GM19193 (cell line): Measurements from ENCODE around the gene SLC5A1.

Experiments
- POLR2A ChIP-seq: IDR thresholded peaks from 4 replicates; pipeline ENCODE4 v1.6.1; 2011; ENCODE audit not compliant: insufficient read depth, insufficient read length; ENCODE audit errors: extremely low read depth

SLC5A1 gene

DNA sequence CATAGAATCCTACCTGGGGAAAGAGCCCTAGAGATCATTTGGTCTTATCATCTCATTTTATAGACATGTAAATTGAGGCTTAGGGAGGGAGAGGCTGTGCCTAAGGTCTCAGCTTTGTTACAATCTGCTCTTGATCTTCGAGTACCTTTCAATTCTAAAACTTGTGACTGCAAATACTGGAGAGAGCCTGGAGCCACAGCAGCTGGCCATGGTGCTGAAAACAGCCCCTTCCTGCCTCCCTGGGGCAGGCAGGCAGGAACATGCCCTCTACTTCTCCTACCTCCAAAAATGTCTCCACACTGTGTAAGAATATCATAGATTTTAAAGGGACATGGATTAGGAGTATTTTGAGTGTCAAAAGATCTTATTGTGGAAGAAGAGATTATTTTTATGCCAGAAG, 63.9 kb downstream of the SLC5A1 start:
- no peak for TF ChIP-seq POLR2A

- TF ChIP-seq POLR2A = no peak
These were observed 69.3 kb downstream of the SLC5A1 start for GRCh38 chr22:32112380-32112779.

GRCh38 chr22:32119568-32120235, 76.6 kb downstream of the SLC5A1 start:
- no peak for TF ChIP-seq POLR2A

GRCh38 chr22:32120603-32121002, 77.5 kb downstream of the SLC5A1 start:
- TF ChIP-seq POLR2A = no peak

DNA sequence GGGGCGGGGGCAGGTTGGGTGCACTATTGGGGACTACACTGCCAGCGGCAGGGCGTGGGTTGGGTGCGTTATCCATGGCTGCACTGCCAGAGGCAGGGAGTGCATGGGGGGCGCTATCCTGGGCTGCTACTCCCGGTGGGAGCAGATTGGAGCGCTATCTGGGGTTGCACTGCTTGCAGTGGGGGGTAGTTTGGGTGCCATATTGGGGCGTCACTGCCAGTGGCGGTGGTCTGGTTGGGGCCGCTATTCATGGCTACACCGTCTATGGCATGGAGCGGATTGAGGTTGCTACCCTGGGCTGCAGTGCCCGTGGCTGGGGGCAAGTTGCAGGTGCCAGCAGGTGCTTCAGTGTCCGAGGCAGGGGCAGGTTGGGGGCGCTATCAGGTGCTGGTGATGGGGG, 79.8 kb downstream of the SLC5A1 start:
- no peak for TF ChIP-seq POLR2A

DNA sequence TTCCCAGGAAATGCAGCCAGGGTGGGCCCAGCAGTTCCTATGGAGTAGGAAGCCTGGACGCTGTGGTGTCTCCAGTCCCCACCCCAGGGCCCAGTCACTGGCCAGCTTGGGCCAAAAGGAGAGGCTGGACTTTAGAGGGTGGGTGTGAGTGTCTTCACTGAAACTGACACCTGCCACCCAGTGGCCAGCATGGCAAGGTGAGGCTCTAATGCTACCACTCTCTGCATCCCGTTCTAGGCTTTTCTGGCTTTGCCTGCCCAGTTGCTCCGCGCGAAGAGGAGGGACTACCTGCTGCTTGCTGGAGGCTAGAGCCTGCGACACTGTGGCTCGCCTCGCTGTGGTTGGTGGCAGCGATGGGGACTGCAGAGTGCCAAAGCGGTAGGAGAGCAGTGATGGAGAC, 80.6 kb downstream of the SLC5A1 start:
- TF ChIP-seq POLR2A = no peak

DNA sequence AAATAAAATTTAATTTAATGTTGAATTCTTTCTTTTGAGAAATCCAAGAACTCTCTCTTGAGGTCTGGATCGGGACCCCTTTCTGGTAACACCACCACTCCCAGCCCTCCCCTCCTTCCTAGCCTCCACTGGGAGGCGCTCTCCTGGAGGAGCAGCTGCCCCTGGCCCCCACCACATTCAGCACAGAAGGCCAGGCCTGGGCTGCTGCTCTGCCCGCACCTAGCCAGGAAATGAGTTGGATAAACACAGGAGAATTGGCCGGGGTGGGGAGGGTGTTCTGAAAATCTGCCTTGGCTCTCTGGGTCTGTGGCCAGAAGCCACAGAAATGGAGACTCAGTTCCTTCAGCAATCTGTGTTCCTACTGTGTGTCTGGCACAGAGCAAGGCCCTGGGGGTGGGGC, 84.8 kb downstream of the SLC5A1 start:
- no peak for TF ChIP-seq POLR2A

DNA sequence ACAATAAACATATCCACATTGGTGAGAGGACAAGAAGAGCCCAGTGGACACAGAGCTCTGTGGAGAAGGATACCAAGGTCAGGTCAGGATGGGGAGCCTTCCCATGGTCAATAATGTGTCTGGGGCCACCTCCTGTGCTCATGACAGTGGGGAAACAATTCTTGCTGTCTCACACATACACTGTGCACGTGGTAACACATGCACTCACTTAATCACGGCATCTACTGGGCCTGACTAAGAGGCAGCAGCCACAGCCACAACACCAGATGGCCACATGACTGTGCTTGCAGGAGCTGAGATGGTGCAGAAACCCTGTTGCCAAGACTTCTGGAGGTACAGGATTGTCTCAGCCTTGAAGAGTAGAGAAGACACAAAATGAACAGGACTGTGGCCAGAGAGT, 87.4 kb downstream of the SLC5A1 start:
- TF ChIP-seq POLR2A = no peak

DNA sequence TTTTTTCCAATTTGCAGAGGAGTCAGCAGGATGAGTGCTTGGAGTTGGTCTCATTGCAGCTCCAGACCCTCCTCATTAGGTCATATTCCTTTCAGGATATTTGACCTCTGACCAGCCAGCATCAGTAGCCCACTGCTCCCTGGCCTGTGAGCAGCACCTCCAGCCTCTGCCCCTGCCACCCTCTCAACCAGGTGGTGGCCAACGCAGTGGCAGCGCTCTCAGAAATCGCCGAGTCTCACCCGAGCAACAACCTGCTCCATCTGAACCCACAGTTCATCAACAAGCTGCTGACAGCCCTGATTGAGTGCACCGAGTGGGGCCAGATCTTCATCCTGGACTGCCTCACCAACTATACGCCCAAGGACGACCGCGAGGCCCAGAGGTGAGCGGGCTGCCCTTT, 89.1 kb downstream of the SLC5A1 start:
- no peak for TF ChIP-seq POLR2A

GRCh38 chr22:32132783-32133182, 89.7 kb downstream of the SLC5A1 start:
- no peak for TF ChIP-seq POLR2A

DNA sequence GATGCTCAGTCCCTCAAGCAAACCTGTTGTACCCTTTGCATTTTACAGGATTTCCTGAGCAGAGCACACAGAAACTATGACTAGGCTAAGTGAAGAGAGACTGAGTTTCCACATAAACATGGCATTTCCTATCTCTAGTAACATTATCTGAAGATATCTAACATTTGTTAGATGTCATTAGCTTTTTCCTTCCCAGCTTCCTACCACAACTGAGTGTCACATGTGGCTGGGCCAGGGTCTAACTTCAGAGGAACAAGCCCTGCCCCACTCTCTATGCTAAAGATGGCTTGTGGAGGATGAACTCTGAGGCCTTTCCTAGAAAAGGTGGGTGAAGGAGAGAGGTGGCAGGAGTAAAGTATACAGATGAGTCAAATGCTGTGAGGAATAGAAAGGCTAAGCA, 99.5 kb downstream of the SLC5A1 start:
- TF ChIP-seq POLR2A = no peak

DNA sequence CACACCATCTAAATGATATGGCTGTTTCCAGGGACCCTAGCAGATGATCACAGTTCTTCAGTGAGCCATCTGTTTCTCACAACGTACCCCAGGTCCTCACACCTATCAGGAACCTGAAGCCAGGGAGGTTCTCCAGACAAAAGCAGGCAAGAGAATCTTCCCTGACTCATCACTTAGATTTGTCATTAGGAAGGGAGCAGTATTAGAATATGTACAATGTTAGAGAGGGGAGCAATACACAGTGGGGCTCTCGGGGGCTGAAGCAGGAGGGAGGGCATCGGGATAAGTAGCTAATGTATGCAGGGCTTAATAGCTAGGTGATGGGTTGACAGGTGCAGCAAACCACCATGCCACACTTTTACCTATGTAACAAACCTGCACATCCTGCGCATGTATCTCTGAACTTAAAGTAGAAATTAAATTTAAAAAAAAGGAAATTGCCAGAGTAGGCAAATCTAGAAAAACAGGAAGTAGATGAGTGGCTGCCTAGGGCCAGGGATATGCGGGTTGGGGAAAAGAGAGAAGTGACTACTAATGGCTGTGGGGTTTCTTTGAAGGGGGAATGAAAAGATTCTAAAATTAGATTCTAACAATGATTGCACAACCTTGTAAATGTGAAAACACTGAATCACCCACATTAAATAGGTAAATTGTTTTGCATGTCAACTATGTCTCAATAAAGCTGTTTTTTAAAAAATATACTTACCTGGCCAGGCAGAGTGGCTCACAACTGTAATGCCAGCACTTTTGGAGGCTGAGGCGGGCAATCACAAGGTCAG, 101.6 kb downstream of the SLC5A1 start:
- TF ChIP-seq POLR2A = no peak

- no peak for TF ChIP-seq POLR2A
These were observed 115.9 kb downstream of the SLC5A1 start, which contains the start of gene C22orf42 for GRCh38 chr22:32158712-32159533. Gene C22orf42 (minus strand): TSS chr22:32159303. CDS start chr22:32159215, 88 bp downstream.
